PC-9 (cell line): ENCODE data around the gene KIF11. TPM values are rescaled to one million over a fixed set of nuclear protein-coding genes. Genes with fewer than 3 reads are reported as not detected.

Source experiments
- BruUV-seq: library from RNA; stranded (reverse); fragments of 400-500 nt; replicated peaks from 2 replicates; lab custom pipeline; 2021; lab: Mats Ljungman, UMichigan
- CTCF ChIA-PET: fragments of 300-600 bp; sonication (Branson Sonifier 250); formaldehyde crosslinking; loops from one replicate; lab custom pipeline; 2022; ENCODE audit warnings: antibody characterized with exemption; lab: Charles Lee
- POLR2A ChIA-PET: fragments of 300-600 bp; sonication (Branson Sonifier 250); formaldehyde crosslinking; loops from one replicate; lab custom pipeline; 2022; ENCODE audit warnings: antibody characterized with exemption; ENCODE audit not compliant: unreplicated experiment; lab: Charles Lee
- DNase-seq, 2 experiments: peaks; one replicate each; pipeline versions ENCODE4 v3.0.0 to v3.0.0-alpha.2; 2015 to 2022; ENCODE audit warnings: mixed read lengths in 1 of 2
- H2AFZ ChIP-seq: fragments of 200-600 bp; sonication (generic); 2 replicates; pipeline ENCODE4 v1.8.1; 2017; ENCODE audit warnings: antibody characterized with exemption
- H3F3A ChIP-seq: fragments of 200-600 bp; sonication (generic); 2 replicates; pipeline ENCODE4 v1.8.1; 2017; ENCODE audit warnings: antibody characterized with exemption, mild to moderate bottlenecking, low read depth; ENCODE audit not compliant: insufficient read depth
- H3K27ac ChIP-seq: fragments of 200-600 bp; sonication (generic); 2 replicates; pipeline ENCODE4 v1.6.1; 2016; ENCODE audit warnings: mixed run types
- H3K27me3 ChIP-seq: fragments of 200-600 bp; sonication (generic); 2 replicates; pipeline ENCODE4 v1.6.1; 2016; ENCODE audit warnings: low read depth, mixed run types; ENCODE audit not compliant: insufficient read depth
- H3K36me3 ChIP-seq: fragments of 200-600 bp; sonication (generic); 2 replicates; pipeline ENCODE4 v1.6.1; 2016; ENCODE audit warnings: low read depth, mixed run types
- H3K4me1 ChIP-seq: fragments of 200-600 bp; sonication (generic); replicated peaks from 2 replicates; pipeline ENCODE4 v1.6.1; 2016; ENCODE audit warnings: mixed run types; ENCODE audit not compliant: insufficient read depth
- H3K4me2 ChIP-seq: fragments of 200-600 bp; sonication (generic); 2 replicates; pipeline ENCODE4 v1.6.1; 2017; ENCODE audit warnings: mixed run types
- H3K4me3 ChIP-seq: fragments of 200-600 bp; sonication (generic); 2 replicates; pipeline ENCODE4 v1.6.1; 2016; ENCODE audit warnings: mixed run types
- H3K79me2 ChIP-seq: fragments of 200-600 bp; sonication (generic); 2 replicates; pipeline ENCODE4 v1.6.1; 2017; ENCODE audit warnings: low read depth, mixed run types
- H3K9me2 ChIP-seq: fragments of 200-600 bp; sonication (generic); 2 replicates; pipeline ENCODE4 v1.8.1; 2017; ENCODE audit warnings: mild to moderate bottlenecking; ENCODE audit not compliant: insufficient read depth
- H3K9me3 ChIP-seq: fragments of 200-600 bp; sonication (generic); 2 replicates; pipeline ENCODE4 v1.8.1; 2016; ENCODE audit warnings: low read depth; ENCODE audit not compliant: insufficient read depth
- H4K20me1 ChIP-seq: fragments of 200-600 bp; sonication (generic); 2 replicates; pipeline ENCODE4 v1.8.1; 2017; ENCODE audit not compliant: insufficient read depth
- CTCF ChIP-seq: fragments of 200-600 bp; sonication (generic); conservative IDR thresholded peaks from 2 replicates; pipeline ENCODE4 v1.6.1; 2017; ENCODE audit warnings: mixed run types, antibody characterized with exemption, mild to moderate bottlenecking, moderate library complexity
- EZH2 ChIP-seq: fragments of 200-600 bp; sonication (generic); IDR thresholded peaks from 2 replicates; pipeline ENCODE4 v1.8.0; 2017; ENCODE audit warnings: antibody characterized with exemption, low read depth
- intact Hi-C: fragments of 100-400 bp; cut with micrococcal nuclease; formaldehyde crosslinking; loops from one replicate; pipeline ENCODE4 v1.10.0; 2022; ENCODE audit not compliant: unreplicated experiment
- total RNA-seq: library from RNA; stranded (reverse); gene quantifications from 2 replicates; pipeline ENCODE4 v1.2.3, GENCODE V29; 2021

The KIF11 gene
- total RNA-seq, 1 experiment from 2014 or later, result 35.7 TPM

- Histone ChIP-seq H3K4me2 (peak overlapping the region; percentile 98), H4K20me1 (no peaks in the 10 kb centered on the region), H3K4me1 (peaks cover 26% of the 10 kb centered on the region), H3K79me2 (peaks cover 29% of the 10 kb centered on the region), H3F3A (peaks cover 31% of the 10 kb centered on the region), H3K27me3 (no peaks in the 10 kb centered on the region), H3K4me3 (peak overlapping the region; percentile 93), H3K9me2 (no peaks in the 10 kb centered on the region), H2AFZ (peak overlapping the region; percentile 94), H3K9me3 (no peaks in the 10 kb centered on the region), H3K27ac (peak overlapping the region; percentile 97), H3K36me3 (no peaks in the 10 kb centered on the region)
- BruUV-seq, result no TSS peak
- POLR2A ChIA-PET, result interaction anchor here (0.6 to 0.7 kb wide), 5 partner anchors 12 to 480 kb away, joined by 3 to 8 read pairs (median 5); no protein-coding TSS in a partner anchor
- no peak for TF ChIP-seq CTCF
- intact Hi-C loops, result loop anchor here (2.0 kb wide), 1 partner anchor 16 kb away; the partner anchor contains the start of gene IDE
- DNase-seq, result no peak
- CTCF ChIA-PET, result no interaction called here
Observed at GRCh38 chr10:92590623-92591549, 2.0 kb upstream of the KIF11 start.

GRCh38 chr10:92591550-92592022, 1.3 kb upstream of the KIF11 start:
- CTCF ChIA-PET, result no interaction called here

More at GRCh38 chr10:92591550-92592022, 1.3 kb upstream of the KIF11 start:
- Histone ChIP-seq H3K9me3 (no peaks in the 10 kb centered on the region), H3K79me2 (peaks cover 36% of the 10 kb centered on the region), H3K4me1 (peaks cover 33% of the 10 kb centered on the region), H3K4me2 (peak overlapping the region; percentile 98), H3K4me3 (peak overlapping the region; percentile 93), H3K9me2 (no peaks in the 10 kb centered on the region), H3F3A (peaks cover 31% of the 10 kb centered on the region), H2AFZ (peak overlapping the region; percentile 94), H3K27ac (peak overlapping the region; percentile 97), H3K27me3 (no peaks in the 10 kb centered on the region), H4K20me1 (no peaks in the 10 kb centered on the region), H3K36me3 (no peaks in the 10 kb centered on the region)
- BruUV-seq, result no TSS peak
- no peak for TF ChIP-seq CTCF
- TF ChIP-seq EZH2, result no peak
- intact Hi-C loops, result loop anchor here (2.0 kb wide), 1 partner anchor 17 kb away; the partner anchor contains the start of gene IDE
- DNase-seq, result peak; percentile 83 to 87
- POLR2A ChIA-PET, result interaction anchor here (0.6 to 0.7 kb wide), 6 partner anchors 11 to 750 kb away, joined by 3 to 8 read pairs (median 5); no protein-coding TSS in a partner anchor
